Inflammatory macrophage treated with lipopolysaccharide for 4 hours (primary cell): ENCODE measurements around the gene CACTIN.
A peak's percentile ranks its signal among the peaks of the same experiment; 100 is the strongest.
"Not testable (repeated sequence)": the region's sequence is repeated elsewhere in the genome, so short reads cannot be mapped to it uniquely, and the experiment has no call there.

ENCODE experiments used
- DNase-seq: peaks from one replicate; pipeline ENCODE4 v3.0.0-alpha.2; 2020

CACTIN gene

DNA sequence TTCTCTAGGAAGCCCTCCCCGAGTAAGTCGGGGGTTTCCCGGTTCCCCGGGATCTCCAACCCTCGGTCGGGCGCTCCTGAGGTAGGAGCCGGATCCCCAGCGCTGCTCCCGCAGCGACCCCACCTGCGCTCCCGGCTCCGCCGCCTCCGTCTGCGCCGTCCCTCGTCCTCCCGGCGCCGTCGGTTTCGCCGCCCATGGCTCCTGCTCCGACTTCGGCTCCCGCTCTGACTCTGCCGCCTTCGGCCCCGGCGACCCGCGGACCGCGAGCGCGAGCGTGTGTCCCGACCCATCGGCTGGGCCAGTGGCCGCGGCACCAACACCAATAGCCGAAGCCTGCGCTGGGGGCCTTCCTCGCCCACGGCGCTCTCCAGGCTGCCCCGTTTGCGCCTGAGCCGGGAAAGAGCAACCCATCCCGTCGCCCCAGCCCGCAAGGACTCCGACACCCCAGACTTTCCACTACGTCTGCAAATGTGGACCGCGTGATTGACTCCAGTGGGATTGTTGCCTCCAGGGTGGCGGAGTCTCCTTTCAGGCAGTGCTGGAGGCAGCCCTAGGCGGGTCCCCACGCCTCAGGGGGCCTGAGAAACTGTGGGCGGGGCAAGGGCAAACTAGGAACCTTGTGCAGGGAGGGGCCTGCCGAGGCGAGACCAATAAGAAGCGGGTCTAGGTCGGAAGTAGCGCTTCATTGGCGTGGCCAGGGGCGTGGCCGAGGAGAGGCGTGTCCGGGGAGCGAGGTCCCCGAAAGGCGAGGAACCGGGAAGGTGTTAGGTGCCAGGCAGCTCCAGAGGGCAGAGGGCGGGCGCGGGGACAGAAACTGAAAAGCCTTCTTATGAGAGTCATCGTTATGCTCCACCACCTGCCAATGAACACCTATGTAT is at the start of gene CACTIN:
Gene CACTIN (minus strand): TSS at position 318 of the 878 bp plus-strand sequence. CDS start 28 bp downstream, at position 290.
- peak; percentile 100 for DNase-seq

DNA sequence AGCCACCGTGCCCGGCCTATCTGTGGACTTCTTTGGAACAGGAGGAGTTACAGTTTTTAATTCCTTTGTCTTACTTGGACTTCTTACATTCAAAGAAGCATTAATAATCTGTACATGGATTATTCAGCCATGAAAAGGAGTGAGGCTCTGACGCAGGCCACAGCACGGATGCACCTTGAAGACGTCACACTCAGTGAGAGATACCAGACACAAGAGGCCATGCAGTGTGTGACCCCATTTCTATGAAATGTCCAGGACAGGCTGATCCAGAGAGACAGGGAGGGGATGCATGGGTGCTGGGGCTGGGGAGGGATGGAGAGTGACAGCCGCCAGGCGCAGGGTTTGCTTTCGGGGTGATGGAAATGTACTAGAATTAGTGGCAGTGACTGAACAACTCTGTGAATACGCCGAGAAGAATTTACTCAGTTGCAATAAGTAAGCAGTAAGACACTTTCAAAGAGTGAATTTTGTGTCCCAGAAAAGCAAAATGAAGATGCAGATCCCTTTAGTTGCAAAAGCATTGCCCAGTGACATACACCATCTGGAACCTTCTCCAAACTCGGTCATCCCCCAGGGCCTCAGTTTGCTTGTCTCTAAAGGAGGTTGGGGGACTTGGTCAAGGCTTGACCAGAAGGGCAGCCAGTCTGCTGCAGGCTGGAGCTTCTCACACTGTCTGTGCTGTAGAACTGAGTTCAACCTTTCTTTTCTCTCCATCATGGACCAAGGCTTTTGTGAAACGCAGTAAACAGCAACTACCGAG is 48.4 kb upstream of the CACTIN start:
- DNase-seq, result no peak

DNA sequence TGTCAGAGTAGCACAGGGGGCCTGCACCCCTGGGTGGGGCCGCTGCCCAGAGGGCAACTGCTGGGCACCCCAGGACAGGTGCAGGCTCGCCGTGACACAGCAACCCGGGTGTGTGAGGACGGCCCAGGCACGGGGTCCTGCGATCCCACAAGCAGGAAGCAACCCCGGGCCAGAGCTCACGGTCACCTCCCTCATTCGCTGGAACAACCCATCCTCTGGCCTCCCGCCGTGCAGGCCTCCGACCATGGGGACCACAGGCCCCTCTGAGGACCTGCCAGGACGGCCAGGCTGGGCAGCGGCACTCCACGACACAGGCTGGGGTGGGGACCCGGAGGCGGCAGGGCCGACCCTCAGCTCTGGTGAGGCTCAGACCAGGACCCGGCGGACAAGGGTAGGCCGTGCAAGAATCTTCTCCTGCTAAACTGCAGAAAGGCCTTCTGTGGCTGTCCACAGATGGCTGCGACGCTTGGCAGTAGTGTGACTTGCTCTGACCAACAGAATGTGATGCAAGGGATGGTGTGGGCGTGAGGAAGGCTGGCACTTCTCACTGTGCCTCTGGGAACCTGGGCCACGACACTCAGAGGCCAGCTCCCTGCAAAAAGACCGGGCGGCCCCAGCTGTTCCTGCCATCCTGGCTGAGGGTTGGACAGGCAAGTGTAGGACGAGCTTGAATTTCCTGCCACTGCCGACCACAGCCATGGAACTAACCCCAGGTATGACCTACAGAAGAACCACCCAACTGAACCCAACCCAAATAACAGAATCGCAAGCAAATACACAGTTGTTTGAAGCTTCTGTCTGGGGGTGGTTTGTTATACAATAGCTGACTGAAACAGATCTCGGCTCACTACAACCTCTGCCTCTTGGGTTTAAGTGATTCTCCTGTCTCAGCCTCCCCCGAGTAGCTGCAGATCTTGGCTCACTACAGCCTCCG is 47.2 kb upstream of the CACTIN start:
- peak; percentile 92 for DNase-seq

DNA sequence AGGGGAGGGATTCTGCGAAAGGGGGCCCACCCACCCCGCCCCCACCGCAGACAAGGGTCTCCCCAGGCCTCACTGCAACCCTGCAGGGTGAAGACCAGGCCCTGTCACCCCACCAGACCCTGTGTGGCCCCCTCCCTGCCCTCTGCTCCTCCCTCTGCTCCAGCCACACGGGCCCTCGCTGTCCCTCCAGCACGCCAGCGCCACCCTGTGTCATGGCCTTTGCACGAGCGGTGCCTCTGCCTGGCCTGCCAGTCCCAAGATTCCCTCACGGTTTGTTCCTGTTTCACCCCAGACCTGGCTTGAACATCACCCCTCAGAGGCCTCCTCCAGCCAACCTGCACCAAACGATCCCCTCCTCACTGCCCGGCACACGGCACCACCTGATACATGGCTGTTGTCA is 46.4 kb upstream of the CACTIN start:
- DNase-seq, result peak; percentile 23

DNA sequence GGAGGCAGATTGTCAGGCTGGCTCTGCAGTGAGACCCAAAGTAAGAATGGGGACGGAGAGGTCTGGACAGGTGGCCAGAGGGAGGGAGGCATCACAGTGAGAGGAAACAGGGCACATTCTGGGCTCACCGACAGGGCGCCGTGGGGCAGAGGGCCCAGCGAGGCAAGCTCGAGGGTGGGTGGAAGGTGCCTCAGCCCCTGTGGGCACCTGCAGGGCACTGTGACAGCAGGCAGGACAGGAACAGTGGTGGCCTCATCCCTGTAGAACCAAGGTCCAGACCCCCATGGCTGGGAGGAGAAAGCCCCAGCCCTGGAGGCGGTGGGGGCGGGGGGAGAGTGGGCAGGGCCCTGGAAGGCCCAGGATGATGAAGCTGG is 46.0 kb upstream of the CACTIN start:
- DNase-seq, result no peak

DNA sequence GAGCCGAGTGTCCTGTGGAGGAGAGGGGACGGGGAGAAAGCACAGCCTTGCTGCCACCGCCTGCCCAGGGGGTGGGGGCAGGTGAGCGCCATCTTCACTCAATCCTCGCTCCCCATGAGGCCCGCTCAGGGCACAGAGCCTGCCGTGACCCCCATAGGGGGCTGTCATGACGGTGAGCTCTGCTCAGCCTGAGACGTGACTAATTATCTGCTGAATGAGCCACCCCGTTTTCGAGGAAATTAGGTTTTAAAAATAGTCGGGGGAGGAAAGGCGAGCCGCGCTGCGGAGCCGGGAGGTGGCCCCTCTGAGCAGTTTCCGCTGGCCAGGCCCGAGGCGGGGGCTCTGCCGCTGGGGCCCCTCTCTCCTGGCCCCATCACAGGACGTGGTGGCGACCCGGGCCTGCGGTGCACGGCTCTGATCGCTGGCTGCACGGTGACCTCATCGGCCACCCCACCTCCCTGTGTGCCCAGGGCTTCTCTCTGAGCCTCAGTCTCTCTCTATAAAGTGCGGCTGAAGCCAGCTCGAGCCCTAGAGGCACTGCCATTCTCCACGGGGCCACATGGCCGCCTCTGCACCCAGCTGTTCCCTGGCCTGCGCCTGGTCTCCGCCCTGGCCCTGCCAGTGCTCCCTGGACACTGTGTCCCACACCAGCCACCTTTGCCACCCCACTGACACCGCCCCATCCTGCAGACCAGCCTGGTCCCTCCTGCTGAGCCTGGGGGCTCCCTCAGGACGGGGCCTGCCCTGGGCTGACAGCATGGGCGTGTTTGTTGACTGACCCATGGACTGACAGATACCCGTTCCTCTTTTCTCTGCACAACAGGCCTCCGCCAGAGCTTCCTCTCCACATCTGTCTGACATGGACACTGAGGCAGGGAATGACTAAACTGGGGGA is 45.3 kb upstream of the CACTIN start:
- DNase-seq, result peak; percentile 73

- peak; percentile 80 for DNase-seq
Observed at GRCh38 chr19:3670796-3671679, 44.4 kb upstream of the CACTIN start.

- DNase-seq, result peak; percentile 85
Observed at GRCh38 chr19:3669947-3670795, 43.6 kb upstream of the CACTIN start.

DNA sequence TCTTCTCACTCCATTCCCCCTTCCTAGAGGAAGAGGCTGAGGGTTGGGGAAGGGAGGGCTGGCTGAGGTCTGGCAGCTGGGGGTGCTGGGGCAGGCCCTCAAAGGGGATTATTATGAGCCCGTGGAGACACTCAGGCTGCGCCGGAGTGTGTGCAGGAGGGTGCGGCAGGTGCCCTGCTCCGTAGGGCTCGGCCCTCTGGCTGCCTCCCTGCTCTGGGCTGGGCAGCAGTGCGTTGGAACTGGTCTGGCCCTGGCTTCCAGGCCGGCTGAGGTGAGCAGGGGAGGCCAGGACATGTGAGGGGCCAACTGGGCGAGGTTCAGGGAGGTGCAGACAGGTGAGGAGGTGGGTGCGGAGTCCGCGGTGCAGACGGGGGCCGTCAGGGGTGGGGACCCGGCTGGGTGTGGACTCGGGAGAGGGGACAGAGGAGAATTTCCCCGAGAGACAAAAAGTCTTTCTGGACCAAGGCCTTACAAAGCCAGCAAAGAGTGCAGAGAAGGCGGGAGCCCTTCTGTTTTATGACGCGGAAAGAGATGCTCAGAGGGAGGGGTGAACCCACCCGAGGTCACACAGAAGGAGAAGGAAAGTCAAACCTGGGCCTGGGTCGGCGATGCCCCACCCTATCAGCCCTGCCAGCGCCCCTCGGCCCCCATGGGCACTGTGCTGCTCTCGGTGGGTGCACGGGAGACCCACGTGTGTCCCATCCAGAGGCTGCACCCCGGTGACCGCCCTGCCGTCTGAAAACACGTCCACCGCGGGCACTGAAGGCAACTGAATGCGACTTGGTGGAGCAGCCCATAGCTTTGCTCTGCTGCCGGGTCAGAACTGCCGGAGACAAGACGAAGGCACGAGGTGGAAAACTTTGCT is 42.7 kb upstream of the CACTIN start:
- DNase-seq, result no peak

- no peak for DNase-seq
Observed at GRCh38 chr19:3668331-3669081, 41.9 kb upstream of the CACTIN start.

GRCh38 chr19:3667766-3668165 is 41.2 kb upstream of the CACTIN start:
- DNase-seq, result no peak

GRCh38 chr19:3667037-3667638 is 40.5 kb upstream of the CACTIN start:
- DNase-seq, result no peak

DNA sequence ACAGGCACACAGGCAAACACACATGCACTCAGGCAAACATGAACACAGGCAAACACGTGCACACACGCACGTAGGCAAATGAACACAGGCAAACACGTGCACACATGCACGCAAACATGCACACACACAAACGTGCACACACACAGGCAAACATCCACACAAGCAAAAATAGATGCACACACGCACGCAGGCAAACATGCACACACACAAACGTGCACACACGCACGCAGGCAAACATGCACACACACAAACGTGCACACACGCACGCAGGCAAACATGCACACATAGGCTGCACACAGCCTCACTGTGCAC is 39.9 kb upstream of the CACTIN start:
- not testable (repeated sequence) for DNase-seq

- peak; percentile 38 for DNase-seq
Observed at GRCh38 chr19:3665681-3666544, 39.3 kb upstream of the CACTIN start.

DNA sequence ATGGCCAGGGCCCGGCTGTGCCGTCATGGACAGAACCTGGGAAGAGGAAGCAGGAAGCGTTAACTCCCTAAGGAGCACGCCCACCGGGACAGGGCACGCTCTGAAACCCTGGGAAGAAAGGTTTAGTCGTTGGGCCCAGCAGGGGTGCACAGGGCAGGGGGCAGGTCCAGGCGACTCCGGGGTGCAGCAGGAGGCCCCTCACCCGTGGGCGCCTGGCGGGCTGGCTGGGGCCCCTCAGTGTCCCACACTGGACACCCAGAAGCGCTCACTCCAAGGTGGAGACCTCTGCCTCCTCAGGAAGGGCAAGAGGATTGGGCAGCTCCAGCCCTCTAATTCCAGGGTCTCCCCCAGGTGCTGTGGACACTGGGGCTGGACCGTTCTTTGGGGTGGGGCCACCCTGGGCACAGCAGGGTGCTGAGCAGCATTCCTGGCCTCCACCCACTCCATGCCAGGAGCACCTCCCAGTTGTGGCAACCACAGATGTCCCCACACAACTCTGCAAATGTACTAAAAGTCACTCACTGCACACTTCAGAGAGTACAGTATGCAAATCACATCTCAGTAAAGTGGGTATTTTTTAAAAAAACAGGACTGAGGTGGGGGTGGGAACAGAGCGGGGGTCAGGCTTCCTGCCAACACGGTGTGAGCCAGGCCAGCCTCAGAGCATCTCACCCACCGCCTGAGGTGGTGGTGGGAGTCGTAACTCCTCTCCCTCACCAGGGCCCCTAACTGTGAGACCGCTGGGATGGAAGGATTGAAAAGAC is 38.5 kb upstream of the CACTIN start:
- no peak for DNase-seq

- no peak for DNase-seq
Observed at GRCh38 chr19:3663838-3664237, 37.2 kb upstream of the CACTIN start.
